ENCODE data around the gene FBXO11. TPM values are rescaled to one million over a fixed set of nuclear protein-coding genes. Genes with fewer than 3 reads are reported as not detected.

FBXO11 gene
- total RNA-seq, 1 experiment from 2014 or later, result 49.3 TPM

DNA sequence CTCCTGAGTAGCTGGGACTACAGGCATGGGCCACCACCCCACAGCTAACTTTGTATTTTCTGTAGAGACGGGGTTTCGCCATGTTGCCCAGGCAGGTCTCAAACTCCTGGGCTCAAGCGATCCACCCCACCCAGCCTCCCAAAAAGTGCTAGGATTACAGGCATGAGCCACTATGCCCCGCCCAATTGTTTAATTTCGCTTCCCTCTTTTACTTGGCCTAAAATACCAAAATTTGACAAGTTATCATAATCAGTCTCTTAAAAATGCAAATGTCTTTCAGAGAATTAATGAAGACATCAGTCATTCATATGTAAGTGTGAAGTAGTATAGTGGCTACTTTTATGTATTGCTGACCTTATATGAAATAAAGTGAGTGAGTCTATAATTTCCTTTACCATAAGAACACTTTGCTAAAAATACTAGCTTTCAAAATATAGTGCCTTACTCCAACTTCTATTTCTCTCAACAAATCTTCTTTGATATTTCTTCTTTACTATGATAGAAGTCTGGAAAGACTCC is 9.8 kb downstream of the FBXO11 start:
- Histone ChIP-seq H2AFZ (no peak overlapping the region), H3K79me2 (ENCODE audit: low read depth) (peaks cover 99% of the 10 kb centered on the region), H3K9me3 (ENCODE audit: insufficient read depth, low read depth) (no peaks in the 10 kb centered on the region), H3K9me2 (ENCODE audit: insufficient read depth) (no peaks in the 10 kb centered on the region), H3K4me2 (no peak overlapping the region), H3K4me1 (replicated peaks; ENCODE audit: insufficient read depth) (no peaks in the 10 kb centered on the region; the same call in none of the 2 replicates), H3K27me3 (ENCODE audit: insufficient read depth, low read depth) (no peaks in the 10 kb centered on the region), H3K27ac (no peak overlapping the region), H3K4me3 (no peak overlapping the region), H4K20me1 (ENCODE audit: insufficient read depth) (peaks cover 85% of the 10 kb centered on the region), H3F3A (ENCODE audit: insufficient read depth, low read depth) (0 out of 2 replicates have a peak, but pooled peaks cover 3% of the 10 kb centered on the region), H3K36me3 (ENCODE audit: low read depth) (peaks cover 14% of the 10 kb centered on the region; the same call in 1 of the 2 replicates)
- TF ChIP-seq CTCF (conservative IDR thresholded peaks at IDR 0.05) (no peak), EZH2 (IDR thresholded peaks at IDR 0.05; ENCODE audit: low read depth) (no peak)
- ChIA-PET CTCF (no interaction called here), POLR2A (ENCODE audit: unreplicated experiment) (no interaction called here)
- intact Hi-C loops (cut with micrococcal nuclease; ENCODE audit: unreplicated experiment), result no loop called here
- BruUV-seq (replicated peaks), result no TSS peak
- no peak for DNase-seq

- H3K79me2 ChIP-seq (ENCODE audit: low read depth), result peaks cover 99% of the 10 kb centered on the region
- intact Hi-C loops (cut with micrococcal nuclease; ENCODE audit: unreplicated experiment), result no loop called here
- H3K27me3 ChIP-seq (ENCODE audit: insufficient read depth, low read depth), result no peaks in the 10 kb centered on the region
- POLR2A ChIA-PET (ENCODE audit: unreplicated experiment), result interaction anchor here (0.6 kb wide), 1 partner anchor 544 kb away, joined by 4 read pairs; no protein-coding TSS in a partner anchor
- TF ChIP-seq CTCF (conservative IDR thresholded peaks at IDR 0.05) (no peak), EZH2 (IDR thresholded peaks at IDR 0.05; ENCODE audit: low read depth) (no peak)
- H3K9me2 ChIP-seq (ENCODE audit: insufficient read depth), result no peaks in the 10 kb centered on the region
- CTCF ChIA-PET, result no interaction called here
- no peak overlapping the region for H2AFZ ChIP-seq
- no peak overlapping the region for H3K4me2 ChIP-seq
- H3K36me3 ChIP-seq (ENCODE audit: low read depth), result peaks cover 14% of the 10 kb centered on the region; the same call in 1 of the 2 replicates
- no peaks in the 10 kb centered on the region for H3K9me3 ChIP-seq (ENCODE audit: insufficient read depth, low read depth)
- no peaks in the 10 kb centered on the region for H3F3A ChIP-seq (ENCODE audit: insufficient read depth, low read depth)
- no peak overlapping the region for H3K4me3 ChIP-seq
- BruUV-seq (replicated peaks), result no TSS peak
- H3K27ac ChIP-seq, result no peak overlapping the region
- no peak for DNase-seq
- no peaks in the 10 kb centered on the region; the same call in 1 of the 2 replicates for H3K4me1 ChIP-seq (replicated peaks; ENCODE audit: insufficient read depth)
- H4K20me1 ChIP-seq (ENCODE audit: insufficient read depth), result peaks cover 83% of the 10 kb centered on the region
Measured at GRCh38 chr2:47893771-47894170, 12.5 kb downstream of the FBXO11 start.

- Histone ChIP-seq H3K4me3 (no peak overlapping the region), H3K79me2 (ENCODE audit: low read depth) (peaks cover 99% of the 10 kb centered on the region), H3K27me3 (ENCODE audit: insufficient read depth, low read depth) (no peaks in the 10 kb centered on the region), H3K9me2 (ENCODE audit: insufficient read depth) (no peaks in the 10 kb centered on the region), H2AFZ (no peak overlapping the region), H3F3A (ENCODE audit: insufficient read depth, low read depth) (no peaks in the 10 kb centered on the region), H3K9me3 (ENCODE audit: insufficient read depth, low read depth) (no peaks in the 10 kb centered on the region), H3K36me3 (ENCODE audit: low read depth) (0 out of 2 replicates have a peak, but pooled peaks cover 3% of the 10 kb centered on the region), H3K4me2 (no peak overlapping the region), H3K27ac (no peak overlapping the region), H3K4me1 (replicated peaks; ENCODE audit: insufficient read depth) (no peaks in the 10 kb centered on the region), H4K20me1 (ENCODE audit: insufficient read depth) (peaks cover 80% of the 10 kb centered on the region)
- TF ChIP-seq CTCF (conservative IDR thresholded peaks at IDR 0.05) (no peak), EZH2 (IDR thresholded peaks at IDR 0.05; ENCODE audit: low read depth) (no peak)
- BruUV-seq (replicated peaks), result no TSS peak
- CTCF ChIA-PET, result no interaction called here
- no peak for DNase-seq
- intact Hi-C loops (cut with micrococcal nuclease; ENCODE audit: unreplicated experiment), result no loop called here
- POLR2A ChIA-PET (ENCODE audit: unreplicated experiment), result no interaction called here
Measured at GRCh38 chr2:47892338-47892730, 14.0 kb downstream of the FBXO11 start.

All from PC-9 (cell line).